Duodenal mucosa (tissue), 2 donors: ENCODE measurements around the gene NUTF2.

Experiments
- H3K27ac ChIP-seq: one replicate; pipeline ENCODE4 v1.7.0; 2013; ENCODE audit warnings: low read depth, low read length
- H3K27me3 ChIP-seq, 2 donors: one replicate each; pipeline ENCODE4 v1.7.0; 2013; ENCODE audit warnings: low read length in 2 of 2, control low read depth in 1 of 2; ENCODE audit not compliant: insufficient read depth in 2 of 2, control insufficient read depth in 1 of 2
- H3K36me3 ChIP-seq, 2 donors: one replicate each; pipeline ENCODE4 v1.7.0; 2013; ENCODE audit warnings: low read length in 2 of 2, control low read depth in 1 of 2; ENCODE audit not compliant: insufficient read depth in 2 of 2, control insufficient read depth in 1 of 2
- H3K4me1 ChIP-seq, 2 donors: one replicate each; pipeline ENCODE4 v1.7.0; 2013; ENCODE audit warnings: low read length in 2 of 2, control low read depth in 1 of 2; ENCODE audit not compliant: insufficient read depth in 2 of 2, control insufficient read depth in 1 of 2
- H3K4me3 ChIP-seq, 2 donors: one replicate each; pipeline ENCODE4 v1.7.0; 2013; ENCODE audit warnings: low read length in 2 of 2, low read depth in 1 of 2
- H3K9ac ChIP-seq, 2 donors: one replicate each; pipeline ENCODE4 v1.7.0; 2013; ENCODE audit warnings: low read length in 2 of 2, low read depth in 1 of 2
- H3K9me3 ChIP-seq, 2 donors: one replicate each; pipeline ENCODE4 v1.7.0; 2013; ENCODE audit warnings: low read length in 2 of 2, control low read depth in 1 of 2; ENCODE audit not compliant: control insufficient read depth in 1 of 2

NUTF2 gene

GRCh38 chr16:67846320-67847063, at the start of gene NUTF2:
Gene NUTF2, plus strand, starts transcription at chr16:67846933. Its CDS starts 18,198 bp downstream, at chr16:67865131.
- Histone ChIP-seq H3K27me3 (no peaks in the 10 kb centered on the region), H3K9ac (peak within 1 kb of the TSS; percentile 81), H3K9me3 (no peaks in the 10 kb centered on the region), H3K4me3 (peak within 1 kb of the TSS; percentile 81 to 88), H3K36me3 (no peaks in the 10 kb centered on the region), H3K27ac (peak within 1 kb of the TSS; percentile 82), H3K4me1 (peaks cover 38 to 49% of the 10 kb centered on the region in 2 donors)

DNA sequence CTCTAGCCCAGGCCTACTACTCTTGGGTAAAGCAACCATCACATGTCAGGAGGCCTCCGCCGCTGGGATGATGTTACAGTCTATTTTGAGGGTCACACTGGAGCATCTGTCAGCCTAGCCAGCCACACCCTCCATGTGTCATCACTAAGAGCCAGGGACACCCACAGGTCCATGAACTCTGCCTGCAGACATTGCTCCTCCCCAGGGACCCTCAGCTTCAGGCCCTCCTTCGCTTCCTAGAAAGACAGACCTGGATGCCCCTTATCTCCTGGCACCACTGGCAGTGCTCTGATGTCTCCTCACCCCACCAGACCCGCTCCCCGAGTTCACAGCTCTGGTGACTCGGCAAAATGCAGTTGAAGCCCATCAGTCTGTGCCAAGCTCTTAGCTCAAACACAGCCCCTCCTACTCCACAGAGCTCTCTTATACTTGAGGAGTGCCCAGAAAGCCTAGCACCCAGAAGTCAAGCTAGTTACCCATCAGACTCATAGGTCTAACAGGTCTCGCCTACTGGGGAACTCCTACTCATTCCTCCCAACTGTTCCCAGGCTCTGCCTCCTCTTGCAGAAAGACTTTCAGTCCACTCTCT, 46.3 kb upstream of the NUTF2 start:
- Histone ChIP-seq H3K36me3 (peaks cover 0 to 38% of the 10 kb centered on the region in 2 donors), H3K9ac (no peak overlapping the region)

DNA sequence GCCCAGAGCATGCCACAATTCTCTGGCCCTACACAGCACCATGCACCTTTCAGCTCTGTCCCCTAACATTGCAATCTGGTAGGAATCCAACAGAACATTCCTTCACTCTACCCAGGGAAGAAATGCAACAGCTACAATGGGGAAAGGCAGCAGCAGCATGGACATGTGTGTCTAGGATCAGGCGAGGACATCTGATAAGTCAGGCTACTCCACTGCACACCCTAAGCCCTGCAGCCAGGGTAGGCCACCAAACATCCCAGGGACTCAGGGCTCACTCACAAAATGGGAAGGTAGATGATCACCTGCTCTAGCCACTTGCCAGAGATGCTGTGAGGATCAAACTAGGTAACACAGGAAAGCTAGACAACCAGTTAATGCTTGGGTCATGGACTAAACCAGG, 45.5 kb upstream of the NUTF2 start:
- H3K4me3 ChIP-seq: no peak overlapping the region
- peaks cover 0 to 38% of the 10 kb centered on the region in 2 donors for H3K36me3 ChIP-seq
- H3K27me3 ChIP-seq: no peaks in the 10 kb centered on the region
- no peaks in the 10 kb centered on the region for H3K9me3 ChIP-seq
- H3K4me1 ChIP-seq: peaks cover 9 to 16% of the 10 kb centered on the region in 2 donors
- no peak overlapping the region for H3K9ac ChIP-seq
- H3K27ac ChIP-seq: no peak overlapping the region

More for the DNA sequence above, 46.3 kb upstream of the NUTF2 start:
- Histone ChIP-seq H3K4me3 (no peak overlapping the region), H3K4me1 (peaks cover 6 to 9% of the 10 kb centered on the region in 2 donors), H3K9me3 (no peaks in the 10 kb centered on the region), H3K27me3 (no peaks in the 10 kb centered on the region), H3K27ac (no peak overlapping the region)

- Histone ChIP-seq H3K27ac (no peak overlapping the region), H3K9ac (no peak overlapping the region), H3K9me3 (no peaks in the 10 kb centered on the region), H3K27me3 (no peaks in the 10 kb centered on the region), H3K4me1 (peaks cover 9 to 16% of the 10 kb centered on the region in 2 donors), H3K36me3 (peaks cover 0 to 37% of the 10 kb centered on the region in 2 donors), H3K4me3 (no peak overlapping the region)
Measured at GRCh38 chr16:67801883-67802282, 44.9 kb upstream of the NUTF2 start.

DNA sequence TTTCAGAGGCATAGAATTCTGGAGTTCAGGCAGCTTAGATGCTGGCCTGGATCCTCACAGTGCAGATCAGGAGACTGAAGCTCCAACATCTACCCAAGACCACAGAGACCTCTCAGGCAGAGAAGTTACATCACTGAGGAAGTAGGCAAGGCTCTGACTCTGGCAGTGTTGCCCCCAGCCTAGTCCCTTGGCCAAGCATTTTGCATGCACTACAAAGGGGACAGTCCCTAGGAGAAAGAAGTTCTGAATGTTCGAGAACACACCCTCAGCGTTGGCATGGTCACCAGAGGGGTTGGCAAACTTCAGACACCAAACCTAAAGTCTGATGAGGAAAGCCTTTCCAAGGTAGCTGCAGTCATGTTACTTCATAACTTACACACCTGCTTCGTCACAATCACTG, 42.8 kb upstream of the NUTF2 start:
- H3K27me3 ChIP-seq: no peaks in the 10 kb centered on the region
- peaks cover 0 to 28% of the 10 kb centered on the region in 2 donors for H3K36me3 ChIP-seq
- no peak overlapping the region for H3K9ac ChIP-seq
- H3K9me3 ChIP-seq: no peaks in the 10 kb centered on the region
- no peak overlapping the region for H3K4me3 ChIP-seq
- H3K4me1 ChIP-seq: peaks cover 9 to 21% of the 10 kb centered on the region in 2 donors
- H3K27ac ChIP-seq: no peak overlapping the region

DNA sequence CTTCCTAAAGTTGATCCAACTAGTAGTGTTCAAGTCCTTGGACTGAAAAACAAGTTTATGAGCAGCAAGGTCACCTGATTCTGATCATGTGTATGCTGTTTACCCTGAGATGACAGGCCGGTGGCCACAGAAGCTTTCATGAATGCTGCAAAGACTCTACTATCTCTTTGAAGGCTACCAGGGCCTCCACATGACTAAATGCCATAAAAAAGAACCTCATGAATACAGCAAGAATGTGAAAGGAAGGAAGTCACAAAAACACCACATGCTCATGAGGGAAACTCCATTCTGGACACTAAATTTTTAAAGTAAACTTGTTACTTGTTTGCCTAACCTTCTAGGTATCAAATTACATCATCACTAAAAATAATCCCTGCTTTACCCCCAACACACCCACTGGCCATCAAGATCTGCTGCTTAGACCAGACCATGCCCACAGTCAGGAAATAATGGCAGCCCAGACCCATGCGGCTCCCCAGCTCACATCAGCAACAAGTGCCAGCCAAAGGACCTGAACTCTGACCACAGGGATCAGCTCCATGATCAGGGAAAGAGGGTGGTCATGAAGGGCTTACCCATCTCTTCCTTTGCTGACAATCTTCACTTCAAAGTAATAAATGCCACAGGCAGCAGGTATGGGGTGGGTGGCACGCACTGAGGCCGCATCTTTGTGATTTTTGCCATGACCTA, 41.7 kb upstream of the NUTF2 start:
- Histone ChIP-seq H3K9ac (peak overlapping the region; percentile 49 to 85), H3K36me3 (peaks cover 0 to 23% of the 10 kb centered on the region in 2 donors), H3K4me3 (peak overlapping the region; percentile 93 to 99), H3K27ac (no peak overlapping the region), H3K27me3 (no peaks in the 10 kb centered on the region), H3K4me1 (peaks cover 9 to 21% of the 10 kb centered on the region in 2 donors), H3K9me3 (no peaks in the 10 kb centered on the region)

GRCh38 chr16:67805718-67806427, 40.9 kb upstream of the NUTF2 start:
- H3K4me1 ChIP-seq: peaks cover 9 to 21% of the 10 kb centered on the region in 2 donors
- peak overlapping the region; percentile 93 to 99 for H3K4me3 ChIP-seq
- H3K27ac ChIP-seq: no peak overlapping the region
- H3K9ac ChIP-seq: peak overlapping the region; percentile 85 to 94
- no peaks in the 10 kb centered on the region for H3K27me3 ChIP-seq
- peaks cover 0 to 17% of the 10 kb centered on the region in 2 donors for H3K36me3 ChIP-seq
- H3K9me3 ChIP-seq: no peaks in the 10 kb centered on the region

DNA sequence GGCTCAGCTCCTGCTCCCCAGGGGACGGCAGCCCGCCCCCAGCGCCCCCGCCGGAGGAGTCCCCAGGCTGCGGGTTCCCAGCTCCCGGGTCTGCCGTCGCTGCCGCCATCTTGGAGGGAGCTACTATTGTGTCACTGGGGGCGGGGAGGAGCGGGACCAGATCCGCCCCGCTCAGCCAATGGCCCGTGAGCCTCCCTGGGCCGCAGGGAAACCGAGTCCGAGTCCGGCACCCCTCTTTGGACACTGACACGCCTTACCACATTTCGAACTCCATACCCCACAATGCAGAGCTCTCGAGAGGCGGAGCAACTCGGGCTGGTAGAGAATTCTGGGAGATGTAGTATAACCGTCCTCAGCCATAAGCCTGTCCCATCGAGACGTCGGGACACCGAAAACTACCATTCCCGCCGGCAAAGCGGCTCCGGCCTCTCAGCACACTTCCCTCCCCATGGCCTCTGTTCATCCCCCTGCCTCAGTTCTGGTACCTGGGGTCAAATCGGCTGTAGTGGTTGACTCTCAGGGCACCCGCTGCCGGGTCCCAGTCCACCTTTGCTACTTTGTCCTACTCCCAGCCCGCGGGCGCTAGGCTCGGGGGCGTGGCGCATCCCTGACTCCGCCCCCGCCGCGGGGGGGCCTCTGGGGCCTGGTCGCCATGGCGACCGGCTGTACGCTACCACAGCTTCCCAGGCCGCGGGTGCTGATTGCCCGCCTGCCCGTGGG, 40.1 kb upstream of the NUTF2 start, which contains the start of the genes RANBP10 and TSNAXIP1:
TSS of gene RANBP10 (minus strand) at position 133 of the 720 bp plus-strand sequence. CDS start at position 109, 24 bp downstream.
TSS of gene TSNAXIP1 (plus strand) at position 462 of the 720 bp plus-strand sequence. CDS start 261 bp downstream, outside the sequence.
- H3K27ac ChIP-seq: peak within 1 kb of the TSS; percentile 35
- no peaks in the 10 kb centered on the region for H3K27me3 ChIP-seq
- H3K9me3 ChIP-seq: no peaks in the 10 kb centered on the region
- peak within 1 kb of the TSS; percentile 93 to 99 for H3K4me3 ChIP-seq
- H3K36me3 ChIP-seq: peaks cover 0 to 10% of the 10 kb centered on the region in 2 donors
- H3K9ac ChIP-seq: peak within 1 kb of the TSS; percentile 85 to 94
- peaks cover 9 to 21% of the 10 kb centered on the region in 2 donors for H3K4me1 ChIP-seq

DNA sequence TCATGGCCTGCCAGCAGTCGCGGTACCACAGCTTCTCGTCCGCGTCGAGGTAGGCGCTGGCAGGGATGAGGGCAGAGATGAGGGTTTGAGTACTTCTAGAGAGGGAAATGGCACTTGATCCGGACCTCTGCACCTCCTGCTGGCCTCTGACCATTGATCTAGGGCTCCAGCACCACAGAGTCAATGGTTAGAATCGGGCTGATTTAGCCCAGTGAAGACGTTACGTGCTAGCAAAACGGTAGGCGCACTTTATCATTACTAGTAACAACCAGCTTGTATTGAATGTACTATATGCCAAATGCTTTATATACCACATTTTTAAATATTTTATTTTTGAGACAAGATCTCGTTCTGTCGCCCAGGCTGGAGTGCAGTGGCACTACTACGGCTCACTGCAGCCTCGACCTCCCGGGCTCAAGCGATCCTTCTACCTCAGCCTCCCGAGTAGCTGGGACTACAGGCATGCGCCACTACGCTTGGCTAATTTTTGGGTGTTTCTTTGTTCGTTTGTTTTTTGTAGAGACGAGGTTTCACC, 39.5 kb upstream of the NUTF2 start:
- peak overlapping the region; percentile 93 to 99 for H3K4me3 ChIP-seq
- H3K9me3 ChIP-seq: no peaks in the 10 kb centered on the region
- H3K27ac ChIP-seq: no peak overlapping the region
- H3K27me3 ChIP-seq: no peaks in the 10 kb centered on the region
- peaks cover 0 to 5% of the 10 kb centered on the region in 2 donors for H3K36me3 ChIP-seq
- H3K4me1 ChIP-seq: peaks cover 9 to 21% of the 10 kb centered on the region in 2 donors
- H3K9ac ChIP-seq: peak overlapping the region; percentile 27 to 51
